ENCODE results near the gene OTUD1.

DNA sequence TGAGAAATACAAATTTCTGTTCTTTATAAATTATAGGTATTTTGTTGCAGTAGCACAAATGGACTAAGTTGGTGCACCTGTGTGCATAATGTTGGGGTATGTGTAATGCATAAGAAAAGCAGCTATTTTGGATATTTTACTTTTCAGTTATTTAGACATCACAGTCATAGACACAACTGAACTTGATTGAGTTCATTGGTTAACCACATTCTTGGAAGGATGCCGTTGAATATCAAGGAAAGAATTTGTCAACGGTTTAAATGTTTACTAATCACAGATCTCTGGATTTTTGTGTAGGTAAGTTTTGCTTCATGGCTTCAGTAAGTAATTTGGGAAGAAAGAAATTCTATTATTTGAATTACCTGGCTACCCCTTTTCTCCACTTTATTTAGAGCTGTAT is 4.1 kb downstream of the OTUD1 start:
- TF ChIP-seq POLR2A (IDR thresholded peaks at IDR 0.05) (no peak), EP300 (IDR thresholded peaks at IDR 0.05) (no peak)
- TF ChIP-seq, protein P1, sequence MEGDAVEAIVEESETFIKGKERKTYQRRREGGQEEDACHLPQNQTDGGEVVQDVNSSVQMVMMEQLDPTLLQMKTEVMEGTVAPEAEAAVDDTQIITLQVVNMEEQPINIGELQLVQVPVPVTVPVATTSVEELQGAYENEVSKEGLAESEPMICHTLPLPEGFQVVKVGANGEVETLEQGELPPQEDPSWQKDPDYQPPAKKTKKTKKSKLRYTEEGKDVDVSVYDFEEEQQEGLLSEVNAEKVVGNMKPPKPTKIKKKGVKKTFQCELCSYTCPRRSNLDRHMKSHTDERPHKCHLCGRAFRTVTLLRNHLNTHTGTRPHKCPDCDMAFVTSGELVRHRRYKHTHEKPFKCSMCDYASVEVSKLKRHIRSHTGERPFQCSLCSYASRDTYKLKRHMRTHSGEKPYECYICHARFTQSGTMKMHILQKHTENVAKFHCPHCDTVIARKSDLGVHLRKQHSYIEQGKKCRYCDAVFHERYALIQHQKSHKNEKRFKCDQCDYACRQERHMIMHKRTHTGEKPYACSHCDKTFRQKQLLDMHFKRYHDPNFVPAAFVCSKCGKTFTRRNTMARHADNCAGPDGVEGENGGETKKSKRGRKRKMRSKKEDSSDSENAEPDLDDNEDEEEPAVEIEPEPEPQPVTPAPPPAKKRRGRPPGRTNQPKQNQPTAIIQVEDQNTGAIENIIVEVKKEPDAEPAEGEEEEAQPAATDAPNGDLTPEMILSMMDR (IDR thresholded peaks at IDR 0.05): no peak
